SU-DHL-6 (cell line): ENCODE results near the gene CCM2.

Experiments
- EZH2phosphoT487 ChIP-seq: fragments of 200-600 bp; sonication (generic), shearing (Covaris generic); conservative IDR thresholded peaks from 2 replicates; pipeline ENCODE4 v1.6.1; 2018; ENCODE audit warnings: mild to moderate bottlenecking, antibody characterized with exemption, low read length, moderate library complexity, mixed read lengths
- TF ChIP-seq, protein P1 (sequence below): fragments of 200-600 bp; sonication (generic); IDR thresholded peaks from one replicate; pipeline ENCODE4 v1.5.1; 2017; ENCODE audit warnings: antibody characterized with exemption, mild to moderate bottlenecking, low read length, moderate library complexity; ENCODE audit not compliant: insufficient read depth, poor library complexity, severe bottlenecking

DNA sequence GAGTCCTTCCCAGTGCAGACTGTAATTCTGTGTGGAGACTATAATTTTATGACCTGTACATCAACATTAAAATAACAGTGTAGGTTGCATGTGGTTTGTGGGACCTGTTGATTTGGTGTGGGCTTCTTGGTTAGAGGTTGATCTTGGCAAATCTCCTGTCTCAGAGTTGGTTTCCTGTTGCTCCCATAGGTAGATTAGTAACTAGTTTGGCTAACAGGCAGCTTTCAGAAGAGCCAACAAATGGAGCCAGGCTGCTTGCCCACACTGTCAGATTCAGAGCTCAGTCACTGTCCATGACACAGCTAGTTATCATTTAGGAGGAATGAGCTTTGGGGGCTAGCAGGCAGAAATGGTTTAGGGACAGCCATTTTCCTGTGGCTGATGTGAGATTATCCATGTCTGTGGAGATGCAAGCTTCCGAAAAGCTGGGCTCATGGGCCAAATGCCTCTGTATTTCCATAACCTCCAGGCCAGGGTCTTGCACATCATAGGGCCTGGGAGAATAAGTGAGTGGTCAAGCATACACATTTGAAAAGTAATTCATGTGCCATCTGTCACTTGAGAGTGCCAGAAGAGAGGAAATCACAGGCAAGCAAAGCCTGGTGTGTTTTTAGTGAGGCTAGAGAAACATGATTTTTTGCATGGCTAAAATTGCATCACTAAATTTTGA, 33.4 kb downstream of the CCM2 start:
- TF ChIP-seq, protein P1, sequence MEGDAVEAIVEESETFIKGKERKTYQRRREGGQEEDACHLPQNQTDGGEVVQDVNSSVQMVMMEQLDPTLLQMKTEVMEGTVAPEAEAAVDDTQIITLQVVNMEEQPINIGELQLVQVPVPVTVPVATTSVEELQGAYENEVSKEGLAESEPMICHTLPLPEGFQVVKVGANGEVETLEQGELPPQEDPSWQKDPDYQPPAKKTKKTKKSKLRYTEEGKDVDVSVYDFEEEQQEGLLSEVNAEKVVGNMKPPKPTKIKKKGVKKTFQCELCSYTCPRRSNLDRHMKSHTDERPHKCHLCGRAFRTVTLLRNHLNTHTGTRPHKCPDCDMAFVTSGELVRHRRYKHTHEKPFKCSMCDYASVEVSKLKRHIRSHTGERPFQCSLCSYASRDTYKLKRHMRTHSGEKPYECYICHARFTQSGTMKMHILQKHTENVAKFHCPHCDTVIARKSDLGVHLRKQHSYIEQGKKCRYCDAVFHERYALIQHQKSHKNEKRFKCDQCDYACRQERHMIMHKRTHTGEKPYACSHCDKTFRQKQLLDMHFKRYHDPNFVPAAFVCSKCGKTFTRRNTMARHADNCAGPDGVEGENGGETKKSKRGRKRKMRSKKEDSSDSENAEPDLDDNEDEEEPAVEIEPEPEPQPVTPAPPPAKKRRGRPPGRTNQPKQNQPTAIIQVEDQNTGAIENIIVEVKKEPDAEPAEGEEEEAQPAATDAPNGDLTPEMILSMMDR, result no peak
- no peak for TF ChIP-seq EZH2phosphoT487
